IPS DF 4.7 (cell line): ENCODE data around the gene OXA1L.
"Not testable (repeated sequence)": the region's sequence is repeated elsewhere in the genome, so short reads cannot be mapped to it uniquely, and the experiment has no call there.

ENCODE experiments used
- DNase-seq: peaks from one replicate; pipeline ENCODE4 v3.0.0-alpha.2; 2013; ENCODE audit warnings: low spot score; ENCODE audit errors: extremely low read depth

The OXA1L gene

GRCh38 chr14:22766457-22767322 lies at the start of gene OXA1L:
OXA1L (plus strand) TSS chr14:22766688; CDS start chr14:22766702, 14 bp downstream.
- peak; percentile 84 for DNase-seq

GRCh38 chr14:22718091-22718490 lies 48.4 kb upstream of the OXA1L start:
- no peak for DNase-seq

- DNase-seq = no peak
These were observed 45.3 kb upstream of the OXA1L start for GRCh38 chr14:22721213-22721612.

GRCh38 chr14:22723815-22724214 lies 42.7 kb upstream of the OXA1L start:
- DNase-seq = no peak

- not testable (repeated sequence) for DNase-seq
These were observed 41.6 kb upstream of the OXA1L start for GRCh38 chr14:22724847-22725246.

- not testable (repeated sequence) for DNase-seq
These were observed 41.1 kb upstream of the OXA1L start for GRCh38 chr14:22725374-22725773.

- DNase-seq = no peak
These were observed 40.5 kb upstream of the OXA1L start for GRCh38 chr14:22726012-22726411.

GRCh38 chr14:22732062-22732461 lies 34.4 kb upstream of the OXA1L start:
- not testable (repeated sequence) for DNase-seq

GRCh38 chr14:22733829-22734228 lies 32.7 kb upstream of the OXA1L start:
- no peak for DNase-seq

GRCh38 chr14:22735096-22735495 lies 31.4 kb upstream of the OXA1L start:
- no peak for DNase-seq

- DNase-seq = not testable (repeated sequence)
These were observed 30.1 kb upstream of the OXA1L start for GRCh38 chr14:22736384-22736783.

GRCh38 chr14:22737052-22737451 lies 29.4 kb upstream of the OXA1L start:
- no peak for DNase-seq

- no peak for DNase-seq
These were observed 27.1 kb upstream of the OXA1L start for GRCh38 chr14:22739423-22739822.

- no peak for DNase-seq
These were observed 26.5 kb upstream of the OXA1L start for GRCh38 chr14:22740020-22740419.

- no peak for DNase-seq
These were observed 18.7 kb upstream of the OXA1L start for GRCh38 chr14:22747769-22748168.

GRCh38 chr14:22748206-22748605 lies 18.3 kb upstream of the OXA1L start:
- no peak for DNase-seq

GRCh38 chr14:22748631-22749068 lies 17.8 kb upstream of the OXA1L start:
- DNase-seq = no peak

- DNase-seq = no peak
These were observed 14.1 kb upstream of the OXA1L start for GRCh38 chr14:22752422-22752821.

GRCh38 chr14:22753586-22753985 lies 12.9 kb upstream of the OXA1L start:
- no peak for DNase-seq

GRCh38 chr14:22757972-22758650 lies 8.4 kb upstream of the OXA1L start:
- not testable (repeated sequence) for DNase-seq

- DNase-seq = no peak
These were observed 4.8 kb upstream of the OXA1L start for GRCh38 chr14:22761734-22762133.

- DNase-seq = no peak
These were observed 2.1 kb upstream of the OXA1L start for GRCh38 chr14:22764382-22764781.

- DNase-seq = no peak
These were observed 768 bp downstream of the OXA1L start for GRCh38 chr14:22767323-22767589.
